PC-3 (cell line): ENCODE data around the gene PTRH2.

Experiments
- EZH2 ChIP-seq: fragments of 300-600 bp; sonication (generic); IDR thresholded peaks from one replicate; pipeline ENCODE4 v1.6.1; 2017; ENCODE audit warnings: antibody characterized with exemption, mild to moderate bottlenecking, low read length; ENCODE audit not compliant: unreplicated experiment
- TF ChIP-seq, protein P1 (sequence below): fragments of 300-600 bp; sonication (generic); conservative IDR thresholded peaks from 2 replicates; pipeline ENCODE4 v1.5.1; 2017; ENCODE audit warnings: antibody characterized with exemption, low read depth, mild to moderate bottlenecking, low read length

DNA sequence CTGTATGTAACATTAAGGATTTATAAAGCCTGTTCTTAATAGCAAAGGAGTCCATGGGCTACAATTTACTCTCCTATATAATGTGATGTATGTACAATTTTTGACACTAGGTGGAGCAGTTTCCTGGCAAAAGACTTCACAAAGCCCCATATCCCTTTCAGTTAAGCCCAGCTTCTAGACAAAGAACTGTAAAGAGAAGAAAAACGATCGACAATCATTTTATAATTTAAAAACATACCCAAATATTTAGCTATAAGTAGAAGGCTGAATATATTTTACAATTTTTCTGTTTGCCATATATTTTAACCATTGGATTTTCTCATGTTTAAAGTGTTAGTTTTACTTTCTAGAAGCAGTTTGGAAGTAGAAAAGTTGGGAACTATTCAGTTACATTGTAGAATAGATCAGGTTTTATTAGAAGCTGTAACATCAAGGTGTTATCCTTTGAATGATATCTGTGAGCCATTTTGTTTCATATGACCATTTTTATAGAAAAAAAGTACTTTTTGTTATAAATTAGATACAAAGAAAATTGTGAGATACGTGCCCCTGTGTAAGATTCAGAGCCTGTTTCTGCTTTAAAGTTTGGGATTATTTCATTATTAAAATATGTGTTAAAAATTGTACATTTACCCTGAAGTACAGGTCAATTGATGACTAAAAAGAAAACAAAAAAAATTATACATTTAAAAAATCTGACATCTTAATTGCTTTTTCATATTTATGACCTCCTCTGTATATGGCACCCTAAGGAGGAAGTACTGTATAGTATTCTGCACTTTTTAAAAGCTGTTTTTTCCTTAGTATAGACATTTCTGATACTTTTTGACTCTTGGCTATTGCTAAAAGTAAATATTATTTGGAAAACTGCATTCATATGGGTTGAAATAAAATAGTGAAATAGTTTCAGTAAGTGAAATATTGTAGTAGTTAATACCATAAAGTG lies 46.6 kb upstream of the PTRH2 start:
- TF ChIP-seq, protein P1, sequence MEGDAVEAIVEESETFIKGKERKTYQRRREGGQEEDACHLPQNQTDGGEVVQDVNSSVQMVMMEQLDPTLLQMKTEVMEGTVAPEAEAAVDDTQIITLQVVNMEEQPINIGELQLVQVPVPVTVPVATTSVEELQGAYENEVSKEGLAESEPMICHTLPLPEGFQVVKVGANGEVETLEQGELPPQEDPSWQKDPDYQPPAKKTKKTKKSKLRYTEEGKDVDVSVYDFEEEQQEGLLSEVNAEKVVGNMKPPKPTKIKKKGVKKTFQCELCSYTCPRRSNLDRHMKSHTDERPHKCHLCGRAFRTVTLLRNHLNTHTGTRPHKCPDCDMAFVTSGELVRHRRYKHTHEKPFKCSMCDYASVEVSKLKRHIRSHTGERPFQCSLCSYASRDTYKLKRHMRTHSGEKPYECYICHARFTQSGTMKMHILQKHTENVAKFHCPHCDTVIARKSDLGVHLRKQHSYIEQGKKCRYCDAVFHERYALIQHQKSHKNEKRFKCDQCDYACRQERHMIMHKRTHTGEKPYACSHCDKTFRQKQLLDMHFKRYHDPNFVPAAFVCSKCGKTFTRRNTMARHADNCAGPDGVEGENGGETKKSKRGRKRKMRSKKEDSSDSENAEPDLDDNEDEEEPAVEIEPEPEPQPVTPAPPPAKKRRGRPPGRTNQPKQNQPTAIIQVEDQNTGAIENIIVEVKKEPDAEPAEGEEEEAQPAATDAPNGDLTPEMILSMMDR, result peak; percentile 94
- no peak for TF ChIP-seq EZH2
